BJ (cell line): Measurements from ENCODE around the gene RPL10. TPM values are rescaled to one million over a fixed set of nuclear protein-coding genes. Genes with fewer than 3 reads are reported as not detected.

Experiments
- CTCF ChIA-PET: fragments of 350-600 bp; formaldehyde crosslinking; extraction: SDS; loops from one replicate; lab custom pipeline; 2021; ENCODE audit warnings: antibody characterized with exemption, inconsistent platforms; lab: Yijun Ruan, JAX
- POLR2A ChIA-PET: fragments of 300-600 bp; sonication (Branson Sonifier 250); formaldehyde crosslinking; extraction: SDS; loops from one replicate; lab custom pipeline; 2021; ENCODE audit warnings: antibody characterized with exemption; lab: Charles Lee
- DNase-seq: peaks from one replicate; pipeline ENCODE4 v3.0.0-alpha.2; 2011; ENCODE audit warnings: low read depth
- H3K27me3 ChIP-seq: 2 replicates; pipeline ENCODE4 v1.6.0; 2011; ENCODE audit warnings: low read length; ENCODE audit not compliant: control insufficient read depth, insufficient read depth
- H3K36me3 ChIP-seq: 2 replicates; pipeline ENCODE4 v1.5.1; 2011; ENCODE audit warnings: low read length; ENCODE audit not compliant: control insufficient read depth, insufficient read depth
- H3K4me3 ChIP-seq: 2 replicates; pipeline ENCODE4 v1.5.1; 2011; ENCODE audit warnings: low read depth, mild to moderate bottlenecking, control low read depth, low read length
- polyA plus RNA-seq: library from polyadenylated mRNA; depleted of rRNA; stranded (reverse); fragments of >200 nt; gene quantifications from 2 replicates; pipeline ENCODE4 v1.2.3, GENCODE V29; 2011
- TF ChIP-seq, protein P1 (sequence below): IDR thresholded peaks from 2 replicates; pipeline ENCODE4 v1.5.1; 2011; ENCODE audit warnings: low read depth, mild to moderate bottlenecking, control low read depth, inconsistent platforms, low read length, moderate library complexity; ENCODE audit not compliant: insufficient read depth

RPL10 gene
- polyA plus RNA-seq, 1 experiment, result 7,037 TPM

DNA sequence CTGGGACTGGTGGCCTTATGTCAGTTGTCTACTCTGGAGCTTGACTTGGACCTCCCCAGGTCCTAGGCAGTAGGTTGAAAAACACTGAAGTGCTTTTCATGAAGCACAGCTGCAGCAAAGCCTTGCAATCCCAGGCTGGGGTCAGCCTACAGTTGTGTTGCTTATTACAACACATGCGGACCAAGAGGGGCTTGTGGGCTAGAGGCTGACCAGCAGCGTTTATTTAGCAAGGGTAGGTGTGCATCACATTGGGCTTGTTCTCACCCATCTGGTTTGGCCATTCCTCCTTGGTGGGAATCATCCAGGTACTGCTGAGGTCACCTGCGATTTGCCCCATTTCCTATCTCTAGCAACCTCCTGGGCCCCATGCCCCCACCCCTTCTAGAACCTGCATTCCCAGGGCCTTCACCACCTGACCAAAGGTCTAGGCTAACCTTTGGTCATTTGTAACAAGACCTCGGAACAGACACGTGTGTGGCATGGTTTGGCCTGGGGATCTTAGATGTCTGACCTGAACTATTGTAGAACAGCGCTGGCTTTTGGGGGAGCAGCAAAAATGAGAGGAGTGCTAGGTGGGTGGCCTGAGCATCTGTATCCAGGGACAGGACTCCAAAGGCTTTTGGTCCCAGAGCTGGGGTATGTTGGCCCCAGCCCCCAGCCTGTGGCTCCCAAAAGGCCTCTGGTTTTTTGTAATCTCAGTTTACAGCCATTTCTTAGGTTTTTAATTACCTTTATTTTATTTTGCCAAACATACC is 3.0 kb downstream of the RPL10 start:
- H3K36me3 ChIP-seq, result peaks cover 12% of the 10 kb centered on the region
- no peak overlapping the region for H3K4me3 ChIP-seq
- ChIA-PET POLR2A (interaction anchor here (0.5 to 0.6 kb wide), 2 partner anchors 22 to 109 kb away, joined by 6 to 7 read pairs; no protein-coding TSS in a partner anchor), CTCF (interaction anchor here (1.2 kb wide), 1 partner anchor 28 kb away, joined by 5 read pairs; no protein-coding TSS in a partner anchor)
- DNase-seq, result no peak
- TF ChIP-seq, protein P1, sequence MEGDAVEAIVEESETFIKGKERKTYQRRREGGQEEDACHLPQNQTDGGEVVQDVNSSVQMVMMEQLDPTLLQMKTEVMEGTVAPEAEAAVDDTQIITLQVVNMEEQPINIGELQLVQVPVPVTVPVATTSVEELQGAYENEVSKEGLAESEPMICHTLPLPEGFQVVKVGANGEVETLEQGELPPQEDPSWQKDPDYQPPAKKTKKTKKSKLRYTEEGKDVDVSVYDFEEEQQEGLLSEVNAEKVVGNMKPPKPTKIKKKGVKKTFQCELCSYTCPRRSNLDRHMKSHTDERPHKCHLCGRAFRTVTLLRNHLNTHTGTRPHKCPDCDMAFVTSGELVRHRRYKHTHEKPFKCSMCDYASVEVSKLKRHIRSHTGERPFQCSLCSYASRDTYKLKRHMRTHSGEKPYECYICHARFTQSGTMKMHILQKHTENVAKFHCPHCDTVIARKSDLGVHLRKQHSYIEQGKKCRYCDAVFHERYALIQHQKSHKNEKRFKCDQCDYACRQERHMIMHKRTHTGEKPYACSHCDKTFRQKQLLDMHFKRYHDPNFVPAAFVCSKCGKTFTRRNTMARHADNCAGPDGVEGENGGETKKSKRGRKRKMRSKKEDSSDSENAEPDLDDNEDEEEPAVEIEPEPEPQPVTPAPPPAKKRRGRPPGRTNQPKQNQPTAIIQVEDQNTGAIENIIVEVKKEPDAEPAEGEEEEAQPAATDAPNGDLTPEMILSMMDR, result no peak
- no peaks in the 10 kb centered on the region for H3K27me3 ChIP-seq

DNA sequence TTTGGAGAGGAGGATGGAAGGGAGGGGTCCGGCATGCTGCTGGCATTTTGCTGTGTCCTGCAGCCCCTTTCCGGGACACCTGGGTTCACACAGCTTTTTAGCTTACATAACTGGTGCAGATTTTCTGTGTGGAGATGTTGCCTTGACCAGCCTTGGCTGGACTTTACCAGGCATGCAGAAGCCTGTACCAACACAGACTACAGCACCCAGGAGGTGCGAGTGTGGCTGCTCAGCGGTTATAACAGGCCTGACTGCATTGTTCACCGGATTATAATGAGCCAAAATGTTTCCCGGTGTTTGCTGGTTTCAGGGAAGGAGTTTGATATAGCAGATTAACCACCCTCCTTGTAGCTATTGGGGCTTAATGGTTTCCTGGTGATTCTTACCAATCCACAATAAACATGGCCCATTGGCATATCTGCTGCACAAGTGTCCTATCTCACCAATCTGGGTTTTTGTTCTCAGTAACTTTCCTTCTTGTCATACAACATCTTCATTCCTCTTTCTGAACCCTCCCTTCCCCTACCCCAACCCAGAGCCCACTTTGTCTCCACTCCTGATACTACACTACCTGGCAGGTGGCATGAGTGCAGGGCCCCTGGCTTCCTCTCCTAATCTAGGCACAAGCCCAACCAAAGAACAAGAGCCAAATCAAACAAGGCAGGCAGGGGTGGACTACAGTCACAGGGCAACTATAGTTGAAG is 3.9 kb downstream of the RPL10 start:
- POLR2A ChIA-PET, result interaction anchor here (0.5 to 0.6 kb wide), 2 partner anchors 21 to 108 kb away, joined by 6 to 7 read pairs; no protein-coding TSS in a partner anchor
- TF ChIP-seq, protein P1, result no peak
- no peaks in the 10 kb centered on the region for H3K27me3 ChIP-seq
- DNase-seq, result no peak
- CTCF ChIA-PET, result no interaction called here
- peaks cover 12% of the 10 kb centered on the region for H3K36me3 ChIP-seq
- no peak overlapping the region for H3K4me3 ChIP-seq

DNA sequence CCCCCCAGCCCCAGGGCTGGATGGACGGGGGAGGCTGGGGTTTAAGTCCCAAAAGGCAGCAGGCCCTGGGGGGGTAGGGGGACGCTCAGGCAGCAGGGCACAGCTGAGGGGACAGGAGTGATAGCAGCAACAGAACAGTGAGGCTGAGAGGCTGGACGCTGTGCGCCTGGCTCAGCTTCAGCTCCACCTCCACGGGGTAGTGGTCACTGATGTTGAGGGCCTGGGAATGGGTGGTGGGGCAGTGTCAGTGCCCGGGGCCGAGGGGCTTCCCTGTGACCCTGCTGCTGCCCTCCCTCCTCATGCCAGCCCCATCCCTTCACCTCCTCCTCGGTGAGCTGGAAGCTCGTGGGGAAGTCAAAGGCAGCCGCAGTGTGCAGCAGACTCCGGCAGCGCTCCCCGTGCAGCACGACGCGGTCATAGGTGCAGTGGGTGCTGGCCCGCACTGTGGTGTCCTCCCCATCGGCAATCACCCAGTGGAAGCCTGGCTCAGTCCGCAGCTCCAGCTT is 4.5 kb downstream of the RPL10 start:
- peaks cover 12% of the 10 kb centered on the region for H3K36me3 ChIP-seq
- TF ChIP-seq, protein P1, result no peak
- DNase-seq, result no peak
- CTCF ChIA-PET, result no interaction called here
- no peaks in the 10 kb centered on the region for H3K27me3 ChIP-seq
- H3K4me3 ChIP-seq, result no peak overlapping the region
- POLR2A ChIA-PET, result no interaction called here

DNA sequence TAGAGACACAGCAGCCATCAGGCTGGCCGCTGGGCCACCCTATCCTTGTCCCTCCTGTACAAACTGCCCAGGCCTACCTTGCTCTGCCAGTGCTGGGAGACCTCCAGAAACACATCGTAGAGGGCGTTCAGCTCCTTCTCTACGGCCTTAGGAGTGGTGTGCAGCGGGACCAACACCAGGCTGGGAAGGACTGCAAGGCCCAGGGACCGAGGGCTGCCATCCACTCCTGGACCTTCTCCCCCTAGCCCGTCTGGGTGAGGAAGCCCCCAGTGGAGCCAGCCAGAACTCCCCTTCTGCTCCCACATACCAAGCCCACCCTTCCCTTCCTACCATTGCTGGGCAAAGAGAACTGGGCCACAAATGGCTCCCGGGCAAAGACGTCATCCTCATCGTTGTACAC is 5.0 kb downstream of the RPL10 start:
- TF ChIP-seq, protein P1, result no peak
- ChIA-PET CTCF (no interaction called here), POLR2A (no interaction called here)
- Histone ChIP-seq H3K36me3 (peaks cover 12% of the 10 kb centered on the region), H3K4me3 (no peak overlapping the region), H3K27me3 (no peaks in the 10 kb centered on the region)
- no peak for DNase-seq

DNA sequence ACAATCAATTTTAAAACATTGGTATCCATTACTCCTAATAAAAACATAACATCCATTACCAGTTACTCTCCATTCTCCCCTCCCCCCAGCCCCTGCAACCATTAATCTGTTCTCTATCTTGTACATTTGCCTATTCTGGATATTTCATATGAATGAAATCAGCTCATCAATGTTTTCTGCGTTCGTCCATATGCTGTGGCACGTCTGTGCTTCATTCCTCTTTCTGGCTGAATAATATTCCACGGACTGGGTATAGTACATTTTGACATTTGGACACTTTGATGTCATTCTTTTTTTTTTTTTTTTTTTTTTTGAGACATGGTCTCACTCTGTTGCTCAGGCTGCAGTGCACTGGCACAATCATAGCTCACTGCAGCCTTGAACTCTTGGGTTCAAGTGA is 5.7 kb downstream of the RPL10 start:
- ChIA-PET POLR2A (no interaction called here), CTCF (no interaction called here)
- Histone ChIP-seq H3K27me3 (no peaks in the 10 kb centered on the region), H3K4me3 (no peak overlapping the region), H3K36me3 (peaks cover 12% of the 10 kb centered on the region)
- TF ChIP-seq, protein P1, result no peak
- DNase-seq, result no peak
